Measurements from ENCODE around the gene SLC22A1. TPM values are rescaled to one million over a fixed set of nuclear protein-coding genes. Genes with fewer than 3 reads are reported as not detected.

The SLC22A1 gene
- total and polyA plus RNA-seq, 2 donors (not counting 1 experiment from before 2014, with no cell fraction given), result 0.18 to 1.5 TPM

GRCh38 chr6:160076009-160076408 lies 45.6 kb upstream of the SLC22A1 start:
- Histone ChIP-seq H3K79me2 (ENCODE audit: control insufficient read depth, insufficient read depth, low read length) (peaks cover 4% of the 10 kb centered on the region), H3K4me3 (ENCODE audit: control extremely low read depth in 1 of 5, extremely low read depth in 1 of 5, insufficient read depth in 1 of 5, low read depth in 2 of 5, low read length in 4 of 5) (no peak overlapping the region), H3K4me2 (replicated peaks; ENCODE audit: low read depth, low read length, poor library complexity, severe bottlenecking) (no peak overlapping the region), H3K9ac (ENCODE audit: low read length) (no peak overlapping the region), H3K9me3 (ENCODE audit: control extremely low read depth in 1 of 3, control insufficient read depth in 2 of 3, insufficient read depth in 1 of 3, low read length in 2 of 3) (no peaks in the 10 kb centered on the region), H4K20me1 (ENCODE audit: control insufficient read depth, insufficient read depth, low read length, poor library complexity, severe bottlenecking) (no peaks in the 10 kb centered on the region), H2AFZ (ENCODE audit: insufficient read depth, low read depth, low read length, poor library complexity, severe bottlenecking) (no peak overlapping the region), H3K4me1 (ENCODE audit: control insufficient read depth in 2 of 2, insufficient read depth in 2 of 2, low read length in 2 of 2) (peaks cover under 1 to 13% of the 10 kb centered on the region in 2 donors), H3K36me3 (replicated peaks in 1 of 2; ENCODE audit: control extremely low read depth in 1 of 2, control insufficient read depth in 1 of 2, extremely low read depth in 1 of 2, insufficient read depth in 2 of 2, low read length in 1 of 2) (peaks cover 0 to 78% of the 10 kb centered on the region in 2 experiments), H3K27me3 (replicated peaks in 1 of 4; ENCODE audit: control extremely low read depth in 1 of 4, control insufficient read depth in 3 of 4, insufficient read depth in 4 of 4, low read length in 3 of 4) (no peaks in the 10 kb centered on the region), H3K27ac (ENCODE audit: low read length in 2 of 2) (no peak overlapping the region)
- Mint-ChIP-seq H3K27ac (no peak overlapping the region), H3K27me3 (no peaks in the 10 kb centered on the region), H3K9me3 (ENCODE audit: insufficient read depth) (no peaks in the 10 kb centered on the region), H3K4me1 (peaks cover 8% of the 10 kb centered on the region), H3K4me3 (no peak overlapping the region)
- ATAC-seq (ENCODE audit: low read depth) (no peak), DNase-seq (no peak)
- 100% methylated on average over 2 of the region's 5 CpGs for WGBS (ENCODE audit: insufficient coverage)
- intact Hi-C loops (cut with micrococcal nuclease), result no loop called here
- ChIA-PET CTCF (no interaction called here), POLR2A (no interaction called here)
- TF ChIP-seq EZH2 (IDR thresholded peaks at IDR 0.05; ENCODE audit: borderline replicate concordance, insufficient read depth, low read depth, low read length, poor library complexity, severe bottlenecking) (no peak), CTCF (IDR thresholded peaks at IDR 0.05) (no peak)

GRCh38 chr6:160077024-160077423 lies 44.6 kb upstream of the SLC22A1 start:
- Histone ChIP-seq H3K36me3 (replicated peaks in 1 of 2; ENCODE audit: control extremely low read depth in 1 of 2, control insufficient read depth in 1 of 2, extremely low read depth in 1 of 2, insufficient read depth in 2 of 2, low read length in 1 of 2) (peaks cover 0 to 77% of the 10 kb centered on the region in 2 experiments), H3K27me3 (replicated peaks in 1 of 4; ENCODE audit: control extremely low read depth in 1 of 4, control insufficient read depth in 3 of 4, insufficient read depth in 4 of 4, low read length in 3 of 4) (no peaks in the 10 kb centered on the region), H3K27ac (ENCODE audit: low read length in 2 of 2) (no peak overlapping the region), H2AFZ (ENCODE audit: insufficient read depth, low read depth, low read length, poor library complexity, severe bottlenecking) (no peak overlapping the region), H3K4me1 (ENCODE audit: control insufficient read depth in 2 of 2, insufficient read depth in 2 of 2, low read length in 2 of 2) (peaks cover 0 to 3% of the 10 kb centered on the region in 2 donors), H3K79me2 (ENCODE audit: control insufficient read depth, insufficient read depth, low read length) (peaks cover 4% of the 10 kb centered on the region), H4K20me1 (ENCODE audit: control insufficient read depth, insufficient read depth, low read length, poor library complexity, severe bottlenecking) (no peaks in the 10 kb centered on the region), H3K4me2 (replicated peaks; ENCODE audit: low read depth, low read length, poor library complexity, severe bottlenecking) (no peak overlapping the region), H3K9me3 (ENCODE audit: control extremely low read depth in 1 of 3, control insufficient read depth in 2 of 3, insufficient read depth in 1 of 3, low read length in 2 of 3) (no peaks in the 10 kb centered on the region), H3K4me3 (ENCODE audit: control extremely low read depth in 1 of 5, extremely low read depth in 1 of 5, insufficient read depth in 1 of 5, low read depth in 2 of 5, low read length in 4 of 5) (no peak overlapping the region), H3K9ac (ENCODE audit: low read length) (no peak overlapping the region)
- no peaks in the 10 kb centered on the region for H3K4me1 Mint-ChIP-seq
- ChIA-PET CTCF (no interaction called here), POLR2A (no interaction called here)
- no peak overlapping the region for H3K4me3 Mint-ChIP-seq
- no peaks in the 10 kb centered on the region for H3K27me3 Mint-ChIP-seq
- no peak for DNase-seq
- no peak for ATAC-seq (ENCODE audit: low read depth)
- TF ChIP-seq EZH2 (IDR thresholded peaks at IDR 0.05; ENCODE audit: borderline replicate concordance, insufficient read depth, low read depth, low read length, poor library complexity, severe bottlenecking) (no peak), CTCF (IDR thresholded peaks at IDR 0.05) (no peak)
- intact Hi-C loops (cut with micrococcal nuclease), result no loop called here
- no peak overlapping the region for H3K27ac Mint-ChIP-seq
- no peaks in the 10 kb centered on the region for H3K9me3 Mint-ChIP-seq (ENCODE audit: insufficient read depth)
- WGBS (ENCODE audit: insufficient coverage), result 100% methylated on average over 5 of the region's 5 CpGs

Measured in B cell (primary cell).